Stimulated activated CD8-positive, alpha-beta memory T cell treated with anti-CD3 and anti-CD28 coated beads, Interleukin-12 subunit alpha, Interleukin-12 subunit beta, amount 100 ng/mL, for 24 hours (primary cell): ENCODE results near the gene TECPR1.

Experiments used
- DNase-seq: peaks from one replicate; pipeline ENCODE4 v3.0.0-alpha.2; 2020; ENCODE audit errors: extremely low read depth

Gene TECPR1

GRCh38 chr7:98242934-98243333, 9.1 kb downstream of the TECPR1 start:
- no peak for DNase-seq

GRCh38 chr7:98242342-98242741, 9.7 kb downstream of the TECPR1 start:
- no peak for DNase-seq

- DNase-seq, result no peak
Measured at GRCh38 chr7:98241674-98242241, 10.3 kb downstream of the TECPR1 start.

- DNase-seq, result no peak
Measured at GRCh38 chr7:98240961-98241673, 10.9 kb downstream of the TECPR1 start.

- DNase-seq, result no peak
Measured at GRCh38 chr7:98238976-98239375, 13.1 kb downstream of the TECPR1 start.

GRCh38 chr7:98238076-98238475, 14.0 kb downstream of the TECPR1 start:
- DNase-seq, result no peak

GRCh38 chr7:98236355-98237185, 15.5 kb downstream of the TECPR1 start:
- DNase-seq, result no peak

GRCh38 chr7:98235901-98236300, 16.1 kb downstream of the TECPR1 start:
- DNase-seq, result no peak

GRCh38 chr7:98234429-98235147, 17.4 kb downstream of the TECPR1 start:
- no peak for DNase-seq

- DNase-seq, result no peak
Measured at GRCh38 chr7:98233219-98234070, 18.6 kb downstream of the TECPR1 start.

- no peak for DNase-seq
Measured at GRCh38 chr7:98232799-98233198, 19.2 kb downstream of the TECPR1 start.

- DNase-seq, result no peak
Measured at GRCh38 chr7:98232263-98232585, 19.8 kb downstream of the TECPR1 start.

- no peak for DNase-seq
Measured at GRCh38 chr7:98231493-98232262, 20.4 kb downstream of the TECPR1 start.

- no peak for DNase-seq
Measured at GRCh38 chr7:98230746-98231471, 21.1 kb downstream of the TECPR1 start.

GRCh38 chr7:98229991-98230745, 21.9 kb downstream of the TECPR1 start:
- no peak for DNase-seq

GRCh38 chr7:98229441-98229840, 22.6 kb downstream of the TECPR1 start:
- DNase-seq, result no peak

- DNase-seq, result no peak
Measured at GRCh38 chr7:98228801-98229200, 23.2 kb downstream of the TECPR1 start.

- DNase-seq, result no peak
Measured at GRCh38 chr7:98227939-98228338, 24.1 kb downstream of the TECPR1 start.

- DNase-seq, result no peak
Measured at GRCh38 chr7:98225913-98226614, 26.0 kb downstream of the TECPR1 start.
